GM21381 (cell line): Measurements from ENCODE around the gene C1QTNF7.

Experiments
- ATAC-seq: cut with Tn5 transposase; IDR thresholded peaks from one replicate; pipeline ENCODE4 v1.9.1; 2021; ENCODE audit warnings: mild to moderate bottlenecking, moderate library complexity; ENCODE audit not compliant: unreplicated experiment

Gene C1QTNF7

DNA sequence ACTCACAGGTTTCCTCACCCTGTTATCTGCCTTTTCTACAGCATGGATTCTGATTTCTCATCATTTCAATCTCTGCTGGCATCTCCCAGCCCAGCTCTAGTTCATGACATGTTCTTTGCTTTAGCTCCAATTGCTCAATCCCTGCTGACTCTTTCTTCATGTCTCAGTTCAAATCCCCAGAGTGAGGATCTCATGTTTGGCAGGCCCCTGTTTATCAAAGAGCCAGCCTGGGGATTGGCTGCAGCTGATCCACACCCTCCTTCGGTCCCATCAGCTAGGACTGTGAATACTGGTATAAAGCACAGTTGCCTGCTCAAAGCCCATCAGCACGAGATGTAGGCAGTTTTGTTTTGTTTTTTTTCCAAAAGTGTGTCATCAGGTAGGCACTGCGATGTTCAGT, 27.5 kb downstream of the C1QTNF7 start:
- no peak for ATAC-seq

DNA sequence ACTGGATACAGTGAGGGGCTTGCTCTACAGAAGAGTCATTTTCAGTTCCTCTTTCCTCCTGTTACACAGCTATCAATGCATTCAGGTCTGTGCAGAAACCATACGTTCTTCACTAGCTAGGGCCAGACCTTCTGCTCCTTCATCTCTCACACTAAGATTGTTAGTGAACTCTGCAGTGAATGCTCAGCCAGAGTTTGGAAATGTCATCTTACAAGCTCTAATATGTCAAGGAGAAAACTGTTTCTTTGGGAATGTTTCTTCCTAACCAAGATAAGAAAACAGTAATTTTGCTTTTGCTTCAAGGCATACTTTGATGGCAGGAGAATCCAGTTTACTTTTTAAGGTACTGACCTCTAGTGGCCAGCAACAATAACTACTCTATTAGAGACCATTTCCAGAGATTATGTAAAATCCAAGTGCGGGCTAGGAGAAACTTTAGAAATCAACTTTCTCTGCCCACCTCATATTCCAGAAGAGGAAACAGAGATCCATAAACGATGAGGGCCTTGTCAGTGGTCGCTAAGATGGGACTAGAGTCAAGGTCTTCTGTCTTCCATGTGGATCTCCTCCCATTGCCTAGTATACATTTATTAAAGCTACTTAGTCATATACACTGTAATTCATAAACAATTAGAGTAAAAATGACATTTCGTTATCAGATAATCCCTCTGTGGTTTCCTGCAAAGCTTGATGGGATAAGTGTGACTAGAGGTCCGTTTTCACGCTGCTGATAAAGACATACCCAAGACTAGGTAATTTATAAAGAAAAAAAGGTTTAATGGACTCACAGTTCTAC, 29.8 kb downstream of the C1QTNF7 start:
- peak; percentile 93 for ATAC-seq

DNA sequence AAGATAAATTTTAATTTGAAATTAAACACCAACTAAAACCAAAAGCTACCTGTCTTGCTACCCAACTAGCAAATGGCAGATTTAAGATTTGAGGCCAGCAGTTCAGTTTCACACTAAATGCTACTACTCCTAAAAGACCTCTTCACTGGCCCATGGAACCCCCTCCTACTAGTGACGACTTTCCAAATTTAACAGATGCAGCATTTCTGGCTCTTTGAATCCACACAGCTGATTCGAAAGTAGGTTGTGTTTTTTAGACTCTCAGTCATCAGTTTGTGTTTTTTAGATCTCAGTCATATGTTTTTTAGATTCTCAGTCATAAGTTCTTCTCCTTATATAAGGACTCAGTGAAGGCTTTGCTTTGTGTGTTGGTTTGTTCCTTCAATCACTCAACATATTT, 30.8 kb downstream of the C1QTNF7 start:
- no peak for ATAC-seq

DNA sequence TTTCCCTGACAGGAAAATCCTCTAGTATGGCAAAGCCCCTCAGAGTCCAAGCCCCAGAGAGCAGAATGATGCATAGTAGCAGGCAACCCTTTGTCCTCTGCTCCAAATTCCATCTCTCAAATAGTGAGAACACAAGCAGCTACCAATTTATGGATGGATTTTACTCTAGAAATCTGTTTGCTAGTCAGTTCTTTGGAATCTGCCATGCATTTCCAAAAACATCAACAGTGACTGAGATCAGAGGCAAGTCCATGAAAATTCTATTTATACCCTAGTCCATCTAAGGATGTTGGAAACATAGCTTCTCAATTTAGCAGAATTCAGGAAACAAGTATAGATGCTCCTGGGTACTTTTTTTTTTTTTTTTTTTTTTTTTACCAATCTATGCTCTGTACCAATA, 31.9 kb downstream of the C1QTNF7 start:
- ATAC-seq = no peak

GRCh38 chr4:15466596-15466995, 38.8 kb downstream of the C1QTNF7 start:
- no peak for ATAC-seq

- no peak for ATAC-seq
Measured at GRCh38 chr4:15469402-15470127, 41.7 kb downstream of the C1QTNF7 start, which contains the start of gene CC2D2A. CC2D2A (plus strand) TSS chr4:15469882; CDS start chr4:15475933, 6,051 bp downstream.

DNA sequence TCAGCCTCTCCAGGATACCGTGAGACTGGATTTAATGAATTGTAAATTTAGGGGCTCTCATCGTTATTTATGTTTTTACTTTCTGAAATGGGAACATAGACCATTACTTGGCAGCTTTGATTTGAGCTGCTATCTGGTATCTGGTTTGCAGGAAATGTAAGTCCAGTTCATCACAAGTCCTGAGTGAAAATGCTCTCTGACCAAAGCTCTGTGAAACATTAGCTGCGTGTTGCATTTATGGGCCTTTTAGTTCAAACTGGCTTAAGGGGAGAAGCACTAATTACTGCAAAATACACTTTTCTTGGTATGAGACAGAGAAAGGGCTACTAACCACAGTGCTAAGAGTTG, 42.3 kb downstream of the C1QTNF7 start:
- no peak for ATAC-seq

GRCh38 chr4:15476396-15476795, 48.6 kb downstream of the C1QTNF7 start:
- ATAC-seq = no peak

- no peak for ATAC-seq
Measured at GRCh38 chr4:15478724-15479088, 50.9 kb downstream of the C1QTNF7 start.

DNA sequence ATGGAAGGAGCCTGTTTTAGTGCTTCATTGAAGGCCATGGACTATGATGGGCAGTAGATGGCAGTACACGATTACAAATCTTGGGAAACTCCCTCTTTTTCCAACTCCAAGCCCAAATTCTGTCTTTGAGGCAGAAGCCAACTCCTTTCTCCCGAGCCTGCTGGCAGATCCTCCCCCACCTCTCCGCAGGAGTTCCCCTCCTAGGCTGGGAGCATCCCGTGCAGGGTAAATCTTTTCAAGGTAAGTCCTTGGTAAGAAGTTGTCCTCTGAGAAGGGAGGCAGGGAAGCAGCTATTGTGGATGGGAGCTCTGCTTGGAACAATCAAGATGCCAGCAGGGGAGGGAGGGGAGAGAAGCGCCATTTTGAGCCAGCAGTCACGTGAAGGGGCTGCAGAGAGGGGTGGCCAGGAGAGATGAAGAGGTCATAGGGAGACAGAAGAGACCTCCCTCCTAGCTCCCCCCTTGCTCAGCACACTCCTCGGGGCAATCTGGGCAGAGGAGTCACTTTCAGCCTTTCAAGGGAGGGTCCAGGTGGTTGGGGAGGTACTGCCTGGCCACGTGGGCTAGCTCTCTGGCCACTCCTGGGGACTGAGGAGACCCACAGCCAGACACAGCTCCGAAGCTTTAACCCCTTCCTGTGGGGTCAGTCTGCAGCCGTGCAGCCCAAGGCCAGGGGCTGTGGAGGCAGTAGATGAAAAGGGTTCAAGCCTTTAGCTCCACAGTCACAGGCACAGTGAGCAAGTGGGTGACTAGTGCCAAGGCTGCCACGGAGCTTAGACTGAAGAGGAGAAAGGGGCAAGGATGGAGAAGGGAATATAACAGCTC, 51.5 kb downstream of the C1QTNF7 start:
- ATAC-seq = peak; percentile 51

GRCh38 chr4:15479913-15480185, 52.0 kb downstream of the C1QTNF7 start:
- ATAC-seq = no peak

DNA sequence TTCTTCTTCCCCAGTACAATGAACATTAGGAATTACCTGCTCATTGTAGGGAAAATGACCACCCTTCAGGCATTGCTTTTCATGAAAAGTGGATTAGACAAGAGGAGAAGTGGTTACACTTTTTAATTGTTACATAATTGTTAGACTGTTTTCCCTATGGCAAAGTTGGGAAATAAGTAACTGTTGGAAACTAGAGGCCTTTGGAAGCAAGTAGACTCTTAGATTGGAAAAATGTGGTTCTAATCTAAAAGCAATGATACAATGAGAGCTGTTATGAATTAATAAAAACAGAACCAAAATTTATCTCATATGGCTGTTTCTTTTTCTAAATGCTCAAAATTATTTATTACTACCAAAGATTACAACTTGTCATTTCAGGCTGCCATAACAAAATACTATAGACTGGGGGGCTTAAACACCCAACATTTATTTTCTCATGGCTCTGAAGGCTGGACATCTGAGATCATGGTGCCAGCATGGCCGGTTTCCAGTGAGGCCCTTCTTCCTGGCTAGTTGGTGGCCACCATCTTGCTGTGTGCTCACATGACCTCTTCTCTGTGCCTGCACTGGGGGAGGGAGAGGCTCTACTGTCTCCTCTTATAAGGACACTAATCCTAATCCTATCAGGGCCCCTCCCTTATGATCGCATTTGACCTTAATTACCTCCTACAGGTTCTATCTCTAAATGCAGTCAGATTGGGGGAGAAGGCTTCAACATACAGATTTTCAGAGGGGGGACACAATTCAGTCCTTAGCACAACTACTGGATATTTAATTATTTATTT, 54.3 kb downstream of the C1QTNF7 start:
- ATAC-seq = no peak

GRCh38 chr4:15482842-15483241, 55.0 kb downstream of the C1QTNF7 start:
- no peak for ATAC-seq

DNA sequence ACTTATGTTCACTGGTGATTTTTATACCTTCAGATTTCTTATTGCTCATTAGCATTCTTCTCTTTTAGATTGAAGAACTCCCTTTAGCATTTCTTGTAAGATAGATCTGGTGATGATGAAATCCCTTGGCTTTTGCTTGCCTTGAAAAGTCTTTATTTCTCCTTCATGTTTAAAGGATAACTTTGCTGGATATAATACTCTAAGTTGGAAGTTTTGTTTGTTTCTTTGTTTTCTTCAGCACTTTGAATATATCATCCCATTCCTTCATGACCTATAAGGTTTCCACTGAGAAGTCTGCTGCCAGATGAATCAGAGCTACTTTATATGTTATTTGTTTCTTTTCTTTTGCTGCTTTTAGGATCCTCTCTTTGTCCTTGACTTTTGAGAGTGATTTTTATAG, 60.3 kb downstream of the C1QTNF7 start:
- ATAC-seq = no peak

GRCh38 chr4:15488658-15489470, 61.0 kb downstream of the C1QTNF7 start:
- ATAC-seq = no peak

DNA sequence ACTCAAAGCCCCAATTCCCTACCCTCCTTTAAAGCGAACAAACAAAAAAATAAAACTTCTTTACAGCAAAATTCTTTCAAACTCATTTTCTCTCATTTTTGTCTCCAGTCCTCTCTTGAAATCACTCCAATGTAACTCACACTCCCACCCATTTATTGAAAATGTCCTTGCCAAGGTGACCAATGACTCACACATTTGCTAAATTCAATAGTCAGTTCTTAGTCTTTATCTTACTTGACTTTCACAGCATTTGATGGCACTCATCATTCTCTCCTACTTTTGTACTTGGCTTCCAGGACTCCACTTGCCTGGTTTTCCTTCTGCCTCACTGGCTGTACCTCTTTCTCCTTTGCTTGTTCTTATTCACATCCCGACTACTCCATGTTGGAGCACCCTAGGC, 61.7 kb downstream of the C1QTNF7 start:
- ATAC-seq = no peak

DNA sequence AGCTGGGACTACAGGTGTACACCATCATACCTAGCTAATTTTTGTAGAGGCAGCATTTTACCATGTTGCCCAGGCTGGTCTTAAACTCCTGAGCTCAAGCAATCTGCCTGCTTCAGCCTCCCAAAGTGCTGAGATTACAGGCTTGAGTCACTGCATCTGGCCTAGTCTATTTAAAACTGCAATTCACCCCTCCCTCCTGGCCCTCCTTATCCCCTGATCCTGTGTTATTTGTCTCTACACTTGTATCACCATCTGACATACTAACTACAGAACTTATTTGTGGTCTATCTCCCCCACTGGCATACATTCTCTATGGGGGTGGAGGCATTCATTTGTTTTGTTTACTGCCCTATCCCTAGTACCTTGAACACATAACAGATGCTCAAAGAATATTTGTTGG, 65.6 kb downstream of the C1QTNF7 start:
- ATAC-seq = no peak

DNA sequence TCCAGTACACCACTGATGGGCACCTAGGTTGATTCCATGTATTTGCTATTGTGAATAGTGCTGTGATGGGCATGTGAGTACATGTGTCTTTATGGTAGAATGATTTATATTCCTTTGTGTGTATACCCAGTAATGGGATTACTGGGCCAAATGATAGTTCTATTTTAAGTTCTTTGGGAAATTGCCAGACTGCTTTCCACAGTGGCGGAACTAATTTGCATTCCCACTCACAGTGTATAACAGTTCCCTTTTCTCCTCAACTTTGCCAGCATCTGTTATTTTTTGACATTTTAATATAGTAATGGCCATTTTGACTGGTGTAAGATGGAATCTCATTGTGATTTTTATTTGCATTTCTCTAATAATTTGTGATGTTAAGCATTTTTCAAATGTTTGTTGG, 67.8 kb downstream of the C1QTNF7 start:
- no peak for ATAC-seq
